Heart right ventricle (tissue), 16 donors: ENCODE data around the gene NUCKS1. TPM values are rescaled to one million over a fixed set of nuclear protein-coding genes. Genes with fewer than 3 reads are reported as not detected.

Source experiments
- ATAC-seq, 8 donors: fragments of 200-7000 bp; cut with Tn5 transposase; one replicate each; pipeline ENCODE4 v1.9.1; 2020; ENCODE audit warnings: mild to moderate bottlenecking in 8 of 8, moderate library complexity in 8 of 8, moderate number of reproducible peaks in 1 of 8
- DNase-seq, 2 donors: peaks; one replicate each; pipeline ENCODE4 v3.0.0-alpha.2; 2020
- H3K27ac ChIP-seq, 10 donors: fragments of 200-600 bp; sonication (generic) in 2 of 10; one replicate each; pipeline versions ENCODE4 v1.5.0 to v1.8.0; 2020 to 2022; ENCODE audit warnings: mild to moderate bottlenecking in 3 of 10
- H3K27me3 ChIP-seq, 7 donors: fragments of 200-600 bp; one replicate each; pipeline ENCODE4 v1.8.0; 2021 to 2022; ENCODE audit warnings: mild to moderate bottlenecking in 2 of 7
- H3K36me3 ChIP-seq, 9 donors: fragments of 200-600 bp; sonication (generic) in 1 of 9; one replicate each; pipeline versions ENCODE4 v1.5.0 to v1.8.0; 2020 to 2022; ENCODE audit warnings: mild to moderate bottlenecking in 2 of 9
- H3K4me1 ChIP-seq, 9 donors: fragments of 200-600 bp; sonication (generic) in 1 of 9; one replicate each; pipeline versions ENCODE4 v1.5.0 to v1.8.0; 2020 to 2022; ENCODE audit warnings: mild to moderate bottlenecking in 4 of 9
- H3K4me3 ChIP-seq, 10 donors: fragments of 200-600 bp; sonication (generic) in 2 of 10; one replicate each; pipeline versions ENCODE4 v1.5.0 to v1.8.0; 2020 to 2022; ENCODE audit warnings: mild to moderate bottlenecking in 7 of 10, moderate library complexity in 2 of 10
- H3K9me3 ChIP-seq, 11 donors: fragments of 200-600 bp in 10 of 11; sonication (generic) in 2 of 11; one replicate each; pipeline versions ENCODE4 v1.5.0 to v1.8.0; 2013 to 2022; ENCODE audit warnings: mild to moderate bottlenecking in 2 of 11, control low read depth in 1 of 11, moderate library complexity in 1 of 11
- WGBS, 2 donors: extraction: QIAGEN DNeasy Blood & Tissue Kit; methylation state at CpG; one replicate each; pipeline ENCODE4 v1.1.7; 2013; ENCODE audit warnings: inconsistent platforms in 1 of 2; 5-methylcytosine and 5-hydroxymethylcytosine counted together
- intact Hi-C, 10 donors: fragments of 100-400 bp; cut with DNase I; formaldehyde crosslinking; loops; one replicate each; pipeline versions ENCODE4 v1.11.1 to v1.14.2; 2022
- polyA plus RNA-seq, 2 donors: library from polyadenylated mRNA; stranded (reverse); fragments of 200-250 nt; gene quantifications; one replicate each; pipeline ENCODE4 v1.2.3, GENCODE V29; 2013
- total RNA-seq, 10 donors: library from RNA; stranded (reverse); fragmentation: NEBNext Ultra II Directional in 3 of 10; extraction: Animal tissue kit (Norgen Biotek cat#: 25700) in 3 of 10; gene quantifications; one replicate each; pipeline versions ENCODE4 v1.2.1 to v1.2.4, GENCODE V29; 2021 to 2023
- TF ChIP-seq, protein P1 (sequence below), 9 donors: fragments of 200-600 bp; sonication (generic) in 2 of 9; IDR thresholded peaks; one replicate each; pipeline versions ENCODE4 v1.5.0 to v1.8.0; 2021 to 2022; ENCODE audit warnings: antibody characterized with exemption in 9 of 9, mild to moderate bottlenecking in 5 of 9, moderate library complexity in 1 of 9
- donor health status: Arrhythmogenic right ventricular cardiomyopathy.
- donor health status: ischemic (EF 13 %, LVEDD 7.1; RV severe dilation, severe dysfunction).
- donor health status: healthy with polysubstance abuse.
- donor health status: DM: no; HTN: yes; CAD: no.
- donor health status: DM: no; HTN: no; CAD: no.
- donor health status: ischemic (EF 25% LVEDD 6.9; RV normal size, moderate dysfunction).
- donor health status: ischemic (EF 25% LVEDD 5.7; RV mildly dilated, moderate dysfunction).
- donor health status: healthy.
- donor health status: DM: yes; HTN: yes; CAD: no.
- donor health status: Ischemic cardiomyopathy.
- donor health status: ischemic (EF 35%, LVEDD 5.7; RV mildly dilated, moderate dysfunction).
- donor health status: nonischemic (EF 11% LVEDD 7.7; RV severe dilation, severe dysfunction).
- donor health status: DM: yes; HTN: yes; CAD: no.
- donor health status: PGD.
- donor health status: ischemic (EF 29% LVEDD 5.4; RV normal size, mild dysfunction).
- donor health status: nonischemic (EF 23%, LVEDD 6.1; RV moderate dilation, normal function).

NUCKS1 gene
- total and polyA plus RNA-seq, 12 donors: 31.8 to 245 (median 211) TPM

DNA sequence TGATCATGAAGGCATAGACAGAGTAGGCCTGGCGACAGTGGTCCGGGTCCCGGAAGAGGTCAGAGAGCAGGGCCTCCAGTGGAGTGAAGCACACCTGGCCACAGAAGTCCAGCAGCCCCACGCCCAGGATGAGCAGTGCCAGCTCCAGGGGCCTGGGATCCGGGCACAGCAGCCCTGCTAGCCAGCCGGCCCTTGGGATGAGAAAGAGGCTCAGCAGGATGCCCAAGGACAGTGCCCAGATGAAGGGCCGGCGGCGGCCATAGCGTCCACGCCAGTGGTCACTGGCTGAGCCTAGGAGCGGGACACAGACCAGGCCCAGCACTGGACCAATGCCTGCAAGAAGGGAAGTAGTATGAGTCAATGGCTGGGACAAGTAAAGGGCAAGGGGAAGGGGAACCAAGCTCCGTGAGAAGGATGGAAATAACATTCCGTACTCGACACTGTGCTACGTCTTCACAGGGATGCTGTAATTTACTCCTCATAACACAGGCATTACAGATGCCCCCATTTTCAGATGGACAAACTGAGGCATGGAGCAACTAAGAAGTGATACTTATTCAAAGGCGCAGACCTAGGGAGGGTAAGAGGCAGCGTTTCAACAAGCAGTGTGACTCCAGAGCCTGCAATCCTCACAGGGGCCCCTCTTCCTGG is 86.6 kb downstream of the NUCKS1 start:
- Histone ChIP-seq H3K27me3 (peaks cover 0 to under 1% (median 0%) of the 10 kb centered on the region in 7 donors), H3K9me3 (no peaks in the 10 kb centered on the region), H3K4me3 (no peak overlapping the region), H3K4me1 (peaks cover 0 to 31% (median 15%) of the 10 kb centered on the region in 9 donors), H3K27ac (no peak overlapping the region), H3K36me3 (peaks cover 0 to 7% (median 0%) of the 10 kb centered on the region in 9 donors)
- no peak for DNase-seq
- WGBS, 2 donors: 90 to 93% methylated on average over 18 of the region's 18 CpGs
- no peak for ATAC-seq
- TF ChIP-seq, protein P1, sequence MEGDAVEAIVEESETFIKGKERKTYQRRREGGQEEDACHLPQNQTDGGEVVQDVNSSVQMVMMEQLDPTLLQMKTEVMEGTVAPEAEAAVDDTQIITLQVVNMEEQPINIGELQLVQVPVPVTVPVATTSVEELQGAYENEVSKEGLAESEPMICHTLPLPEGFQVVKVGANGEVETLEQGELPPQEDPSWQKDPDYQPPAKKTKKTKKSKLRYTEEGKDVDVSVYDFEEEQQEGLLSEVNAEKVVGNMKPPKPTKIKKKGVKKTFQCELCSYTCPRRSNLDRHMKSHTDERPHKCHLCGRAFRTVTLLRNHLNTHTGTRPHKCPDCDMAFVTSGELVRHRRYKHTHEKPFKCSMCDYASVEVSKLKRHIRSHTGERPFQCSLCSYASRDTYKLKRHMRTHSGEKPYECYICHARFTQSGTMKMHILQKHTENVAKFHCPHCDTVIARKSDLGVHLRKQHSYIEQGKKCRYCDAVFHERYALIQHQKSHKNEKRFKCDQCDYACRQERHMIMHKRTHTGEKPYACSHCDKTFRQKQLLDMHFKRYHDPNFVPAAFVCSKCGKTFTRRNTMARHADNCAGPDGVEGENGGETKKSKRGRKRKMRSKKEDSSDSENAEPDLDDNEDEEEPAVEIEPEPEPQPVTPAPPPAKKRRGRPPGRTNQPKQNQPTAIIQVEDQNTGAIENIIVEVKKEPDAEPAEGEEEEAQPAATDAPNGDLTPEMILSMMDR (IDR thresholded peaks at IDR 0.05): no peak
- intact Hi-C loops: loop anchor here in 3 of 10 donors (5.0 to 10.0 kb wide), 2 partner anchors 44 to 251 kb away; no protein-coding TSS in a partner anchor

Other genes with a start within 250 kb of the NUCKS1 start
- 100 to 1,000 TPM; 122 to 199 (median 164) TPM for gene CDK18, start 245.5 kb downstream of the NUCKS1 start, total RNA-seq
- gene CDK18, start 245.5 kb downstream of the NUCKS1 start, polyA plus RNA-seq: 100 to 1,000 TPM in 1 of 2 donors, 10 to 100 TPM in 1; 41.4 to 156 TPM
- gene ELK4, start 118.2 kb downstream of the NUCKS1 start, total RNA-seq: 10 to 100 TPM; 34.2 to 45.6 (median 40.2) TPM
- gene ELK4, start 118.2 kb downstream of the NUCKS1 start, polyA plus RNA-seq: 1 to 10 TPM; 4.7 to 5.9 TPM
- 1 to 10 TPM; 1.4 to 7.9 (median 2.2) TPM for gene SLC45A3, start 69.7 kb downstream of the NUCKS1 start, total RNA-seq
- gene SLC45A3, start 69.7 kb downstream of the NUCKS1 start, polyA plus RNA-seq: 1 to 10 TPM; 1.8 to 4.5 TPM
- gene RAB29, start 25.3 kb upstream of the NUCKS1 start, total RNA-seq: 10 to 100 TPM in 9 of 10 donors, 1 to 10 TPM in 1; 9.1 to 23.1 (median 16.3) TPM
- 10 to 100 TPM in 1 of 2 donors, 1 to 10 TPM in 1; 5.6 to 10.4 TPM for gene RAB29, start 25.3 kb upstream of the NUCKS1 start, polyA plus RNA-seq
- 100 to 1,000 TPM; 247 to 566 (median 322) TPM for gene SLC41A1, start 63.0 kb upstream of the NUCKS1 start, total RNA-seq
- gene SLC41A1, start 63.0 kb upstream of the NUCKS1 start, polyA plus RNA-seq: 100 to 1,000 TPM in 1 of 2 donors, 10 to 100 TPM in 1; 97.0 to 102 TPM
- gene PM20D1, start 100.0 kb upstream of the NUCKS1 start, total RNA-seq: 1 to 10 TPM in 4 of 10 donors, under 1 TPM in 6; 0.12 to 1.9 (median 0.66) TPM
- under 1 TPM; 0.30 to 0.73 TPM for gene PM20D1, start 100.0 kb upstream of the NUCKS1 start, polyA plus RNA-seq
- gene SLC26A9, start 193.3 kb upstream of the NUCKS1 start, total RNA-seq: 10 to 100 TPM in 8 of 10 donors, 1 to 10 TPM in 2; 8.4 to 41.1 (median 14.4) TPM
- gene SLC26A9, start 193.3 kb upstream of the NUCKS1 start, polyA plus RNA-seq: 10 to 100 TPM in 1 of 2 donors, 1 to 10 TPM in 1; 3.3 to 10.7 TPM